Panc1 (cell line): ENCODE data around the gene ZNF500. TPM values are rescaled to one million over a fixed set of nuclear protein-coding genes. Genes with fewer than 3 reads are reported as not detected.

ENCODE experiments used
- ATAC-seq: fragments of 200-7000 bp; cut with Tn5 transposase; 2 replicates; pipeline ENCODE4 v1.9.1; 2020; ENCODE audit warnings: mild to moderate bottlenecking, moderate library complexity
- BruUV-seq: library from RNA; stranded (reverse); fragments of 400-500 nt; replicated peaks from 2 replicates; lab custom pipeline; 2021; lab: Mats Ljungman, UMichigan
- CTCF ChIA-PET: fragments of 300-600 bp; sonication (Branson Sonifier 250); formaldehyde crosslinking; loops from one replicate; lab custom pipeline; 2022; ENCODE audit warnings: antibody characterized with exemption; lab: Charles Lee
- POLR2A ChIA-PET: fragments of 300-600 bp; sonication (Branson Sonifier 250); formaldehyde crosslinking; loops from one replicate; lab custom pipeline; 2022; ENCODE audit warnings: antibody characterized with exemption; lab: Charles Lee
- DNase-seq: peaks from one replicate; pipeline ENCODE4 v3.0.0-alpha.2; 2010; ENCODE audit warnings: low read depth, low spot score
- H3K27ac ChIP-seq: 2 replicates; pipeline ENCODE4 v1.5.1; 2011; ENCODE audit warnings: mild to moderate bottlenecking, low read length, inconsistent platforms
- H3K27me3 ChIP-seq: fragments of 200-500 bp; sonication (Bioruptor generic); 2 replicates; pipeline ENCODE4 v1.6.0; 2014; ENCODE audit warnings: low read length, inconsistent platforms; ENCODE audit not compliant: control insufficient read depth, insufficient read depth
- H3K36me3 ChIP-seq: fragments of 200-500 bp; sonication (Bioruptor generic); 2 replicates; pipeline ENCODE4 v1.5.1; 2014; ENCODE audit warnings: inconsistent platforms, mild to moderate bottlenecking, low read length, moderate library complexity; ENCODE audit not compliant: control insufficient read depth, insufficient read depth
- H3K4me1 ChIP-seq: 2 replicates; pipeline ENCODE4 v1.5.1; 2011; ENCODE audit warnings: inconsistent platforms, mild to moderate bottlenecking, low read length, moderate library complexity; ENCODE audit not compliant: control insufficient read depth, insufficient read depth
- H3K4me3 ChIP-seq, 2 experiments: 2 replicates each; pipeline ENCODE4 v1.5.1; 2011 to 2012; ENCODE audit warnings: low read depth in 2 of 2, low read length in 2 of 2, mild to moderate bottlenecking in 2 of 2, inconsistent platforms in 1 of 2, moderate library complexity in 1 of 2
- H3K9me3 ChIP-seq: fragments of 200-500 bp; sonication (Bioruptor generic); 2 replicates; pipeline ENCODE4 v1.5.1; 2014; ENCODE audit warnings: low read depth, mild to moderate bottlenecking, inconsistent platforms, low read length, moderate library complexity; ENCODE audit not compliant: control insufficient read depth, insufficient read depth
- CTCF ChIP-seq: fragments of 450-650 bp; IDR thresholded peaks from 2 replicates; pipeline ENCODE4 v1.5.1; 2017; ENCODE audit warnings: mild to moderate bottlenecking
- POLR2AphosphoS5 ChIP-seq: IDR thresholded peaks from 2 replicates; pipeline ENCODE4 v1.6.1; 2012; ENCODE audit warnings: mild to moderate bottlenecking, low read depth, low read length, moderate library complexity
- REST ChIP-seq, 2 experiments: IDR thresholded peaks; 2 replicates each; pipeline ENCODE4 v1.6.1; 2011 to 2012; ENCODE audit warnings: low read depth in 2 of 2, control low read depth in 1 of 2, low read length in 1 of 2, mild to moderate bottlenecking in 1 of 2, moderate library complexity in 1 of 2; ENCODE audit not compliant: insufficient read depth in 1 of 2
- SIN3A ChIP-seq: IDR thresholded peaks from 2 replicates; pipeline ENCODE4 v1.6.1; 2012; ENCODE audit warnings: low read depth, mild to moderate bottlenecking, low read length, moderate library complexity, borderline replicate concordance; ENCODE audit not compliant: insufficient read depth
- TCF7L2 ChIP-seq: IDR thresholded peaks from 2 replicates; pipeline ENCODE4 v1.6.1; 2011; ENCODE audit warnings: mild to moderate bottlenecking, low read depth, low read length, inconsistent platforms
- in situ Hi-C: cut with HindIII; loops from 2 replicates; pipeline ENCODE4 v1.10.0; 2016; ENCODE audit warnings: low sequenced_read_pairs, low pct_unique_long_range_greater_than_20kb
- intact Hi-C: fragments of 100-400 bp; cut with micrococcal nuclease; formaldehyde crosslinking; loops from one replicate; pipeline ENCODE4 v1.10.0; 2022; ENCODE audit not compliant: unreplicated experiment
- total RNA-seq: library from RNA; stranded (reverse); gene quantifications from one replicate; pipeline ENCODE4 v1.2.1, GENCODE V29; 2021; ENCODE audit not compliant: unreplicated experiment

Gene ZNF500
- total RNA-seq, 1 experiment from 2014 or later = 25.8 TPM

GRCh38 chr16:4750896-4751295 lies 16.1 kb downstream of the ZNF500 start:
- no peaks in the 10 kb centered on the region for H3K4me1 ChIP-seq
- H3K36me3 ChIP-seq = no peaks in the 10 kb centered on the region
- ChIA-PET POLR2A (no interaction called here), CTCF (no interaction called here)
- TF ChIP-seq CTCF (no peak), TCF7L2 (no peak), SIN3A (no peak), POLR2AphosphoS5 (no peak), REST (IDR thresholded peaks at IDR 0.05; ENCODE audit: insufficient read depth in 1 of 2, low read depth in 2 of 2, low read length in 1 of 2) (no peak)
- ATAC-seq = no peak
- H3K4me3 ChIP-seq = no peak overlapping the region
- no peak overlapping the region for H3K27ac ChIP-seq
- BruUV-seq = no TSS peak
- DNase-seq = no peak
- no peaks in the 10 kb centered on the region for H3K27me3 ChIP-seq
- intact Hi-C loops (no loop called here), in situ Hi-C loops (no loop called here)
- no peaks in the 10 kb centered on the region for H3K9me3 ChIP-seq

GRCh38 chr16:4749700-4750257 lies 17.2 kb downstream of the ZNF500 start:
- H3K4me1 ChIP-seq = no peaks in the 10 kb centered on the region
- no peaks in the 10 kb centered on the region for H3K27me3 ChIP-seq
- in situ Hi-C loops (no loop called here), intact Hi-C loops (no loop called here)
- BruUV-seq = no TSS peak
- no peaks in the 10 kb centered on the region for H3K9me3 ChIP-seq
- DNase-seq (no peak), ATAC-seq (no peak)
- H3K27ac ChIP-seq = no peak overlapping the region
- ChIA-PET CTCF (interaction anchor here (0.7 kb wide), 1 partner anchor 47 kb away, joined by 10 read pairs; no protein-coding TSS in a partner anchor), POLR2A (interaction anchor here (0.7 kb wide), 1 partner anchor 224 kb away, joined by 21 read pairs; no protein-coding TSS in a partner anchor)
- no peak overlapping the region for H3K4me3 ChIP-seq
- TF ChIP-seq CTCF = no peak
- TF ChIP-seq SIN3A = no peak
- TF ChIP-seq POLR2AphosphoS5 = no peak
- TF ChIP-seq TCF7L2 = no peak
- TF ChIP-seq REST (IDR thresholded peaks at IDR 0.05; ENCODE audit: insufficient read depth in 1 of 2, low read depth in 2 of 2, low read length in 1 of 2) = no peak
- no peaks in the 10 kb centered on the region for H3K36me3 ChIP-seq
